Ecto neural progenitor cell (in vitro differentiated cells): ENCODE data around the gene PAFAH1B1.
"Not testable (repeated sequence)": the region's sequence is repeated elsewhere in the genome, so short reads cannot be mapped to it uniquely, and the experiment has no call there.

Experiments used
- DNase-seq: peaks from one replicate; pipeline ENCODE4 v3.0.0-alpha.2; 2018; ENCODE audit warnings: low spot score

The PAFAH1B1 gene

DNA sequence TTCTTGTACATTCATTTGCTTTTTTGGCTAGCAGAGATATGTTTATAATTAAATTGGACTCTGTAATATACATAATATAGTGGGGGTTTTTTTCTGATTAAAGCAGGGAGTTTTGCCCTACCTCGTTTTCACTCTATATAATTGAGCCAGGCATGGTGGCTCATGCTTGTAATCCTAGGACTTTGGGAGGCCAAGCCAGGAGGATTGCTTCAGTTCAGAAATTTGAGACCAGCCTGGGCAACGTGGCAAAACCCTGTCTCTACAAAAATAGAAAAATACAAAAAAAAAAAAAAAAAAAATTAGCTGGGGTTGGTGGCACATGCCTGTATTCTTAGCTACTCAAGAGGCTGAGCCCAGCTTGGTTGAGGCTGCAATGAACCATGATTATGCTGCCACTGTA is 42.2 kb downstream of the PAFAH1B1 start:
- DNase-seq = no peak

DNA sequence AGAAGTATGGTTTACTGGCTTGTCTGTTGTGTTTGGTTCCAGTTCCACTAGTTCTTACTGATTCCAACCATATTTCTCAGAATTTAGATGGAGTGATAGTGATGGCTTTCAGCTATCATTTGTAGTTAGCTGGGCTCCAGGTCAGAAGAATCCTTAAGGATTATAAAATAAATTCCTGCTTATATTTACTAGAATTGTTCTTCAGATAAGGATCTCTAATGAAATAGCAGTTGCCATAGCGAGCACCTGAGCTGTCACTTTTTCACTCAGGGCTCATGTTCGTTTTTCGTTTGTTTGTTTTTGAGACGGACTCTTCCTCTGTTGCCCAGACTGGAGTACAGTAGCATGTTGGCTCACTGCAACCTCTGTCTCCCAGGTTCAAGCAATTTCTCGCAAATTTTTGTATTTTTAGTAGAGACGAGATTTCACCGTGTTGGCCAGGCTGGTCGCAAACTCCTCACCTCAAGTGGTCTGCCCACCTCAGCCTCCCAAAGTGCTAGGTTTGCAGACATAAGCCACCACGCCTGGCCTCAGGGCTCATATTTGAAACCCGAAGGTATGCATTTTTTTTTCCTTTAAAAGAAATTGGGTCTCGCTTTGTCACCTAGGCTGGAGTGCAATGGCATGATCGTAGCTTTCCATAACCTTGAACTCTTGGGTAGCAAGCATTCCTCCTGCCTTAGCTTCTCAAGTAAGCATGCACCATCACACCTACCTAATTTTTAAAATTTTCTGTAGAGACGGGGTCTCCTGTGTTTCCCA is 42.9 kb downstream of the PAFAH1B1 start:
- no peak for DNase-seq

DNA sequence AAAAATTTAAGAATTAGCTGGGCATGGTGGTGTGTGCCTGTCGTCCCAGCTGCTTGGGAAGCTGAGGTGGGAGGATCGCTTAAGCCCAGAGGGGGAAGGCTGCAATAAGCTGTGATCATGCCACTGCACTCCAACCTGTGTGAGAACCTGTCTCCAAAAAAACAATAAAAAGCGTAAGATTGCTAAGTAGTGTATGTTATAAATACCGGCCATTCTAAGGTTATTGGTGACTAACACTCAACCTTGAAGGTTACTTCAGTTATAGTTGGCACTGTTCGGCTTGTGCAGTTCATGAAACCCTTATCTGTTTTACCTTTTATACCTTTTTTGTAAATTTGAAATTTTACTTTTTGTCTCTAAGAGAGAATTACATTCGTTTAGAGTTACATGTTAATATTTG is 44.0 kb downstream of the PAFAH1B1 start:
- no peak for DNase-seq

DNA sequence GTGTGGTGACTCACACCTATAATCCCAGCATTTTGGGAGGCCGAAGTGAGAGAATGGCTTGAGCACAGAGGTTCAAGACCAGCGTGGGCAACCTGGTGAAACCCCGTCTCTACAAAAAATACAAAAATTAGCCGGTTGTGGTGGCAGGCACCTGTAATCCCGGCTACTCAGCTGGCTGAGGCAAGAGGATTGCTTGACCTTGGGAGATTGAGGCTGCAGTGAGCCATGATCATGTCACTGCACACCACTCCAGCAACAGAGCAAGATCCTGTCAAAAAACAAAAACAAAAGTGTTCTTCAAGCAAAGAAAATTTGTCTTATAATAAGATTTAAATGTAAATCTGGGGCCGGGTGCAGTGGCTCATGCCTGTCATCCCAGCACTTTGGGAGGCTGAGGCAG is 51.5 kb downstream of the PAFAH1B1 start:
- DNase-seq = no peak

DNA sequence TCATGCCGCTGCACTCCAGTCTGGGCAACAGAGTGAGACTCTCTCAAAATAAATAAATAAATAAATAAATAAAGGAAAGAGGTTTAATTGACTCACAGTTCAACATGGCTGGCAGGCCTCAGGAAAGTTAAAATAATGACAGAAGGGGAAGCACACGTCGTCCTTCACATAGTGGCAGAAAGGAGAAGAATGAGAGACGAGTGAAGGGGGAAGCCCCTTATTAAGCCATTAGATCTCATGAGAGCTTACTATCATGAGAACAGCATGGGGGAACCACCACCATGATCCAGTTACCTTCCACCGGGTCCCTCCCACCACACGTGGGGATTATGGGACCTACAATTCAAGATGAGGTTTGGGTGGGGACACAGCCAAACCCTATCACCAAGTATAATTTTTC is 54.5 kb downstream of the PAFAH1B1 start:
- no peak for DNase-seq

DNA sequence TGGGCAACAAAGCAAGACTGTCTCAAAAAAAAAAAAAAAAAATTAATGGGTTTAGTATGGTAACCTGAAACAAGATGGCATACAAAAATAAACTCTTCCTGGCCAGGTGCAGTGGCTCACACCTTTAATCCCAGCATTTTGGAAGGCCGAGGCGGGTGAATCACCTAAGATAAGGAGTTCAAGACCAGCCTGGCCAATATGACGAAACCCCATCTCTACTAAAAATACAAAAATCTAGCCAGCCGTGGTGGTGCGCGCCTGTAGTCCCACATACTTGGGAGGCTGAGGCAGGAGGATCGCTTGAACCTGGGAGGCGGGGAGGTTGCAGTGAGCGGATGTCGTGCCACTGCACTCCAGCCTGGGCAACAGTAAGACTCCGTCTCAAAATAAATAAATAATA is 55.7 kb downstream of the PAFAH1B1 start:
- no peak for DNase-seq

DNA sequence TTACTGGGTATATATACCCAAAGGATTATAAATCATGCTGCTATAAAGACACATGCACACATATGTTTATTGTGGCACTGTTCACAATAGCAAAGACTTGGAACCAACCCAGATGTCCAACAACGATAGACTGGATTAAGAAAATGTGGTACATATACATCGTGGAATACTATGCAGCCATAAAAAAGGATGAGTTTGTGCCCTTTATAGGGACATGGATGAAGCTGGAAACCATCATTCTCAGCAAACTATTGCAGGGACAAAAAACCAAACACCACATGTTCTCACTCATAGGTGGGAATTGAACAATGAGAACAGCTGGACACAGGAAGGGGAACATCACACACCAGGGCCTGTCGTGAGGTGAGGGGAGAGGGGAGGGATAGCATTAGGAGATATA is 59.5 kb downstream of the PAFAH1B1 start:
- DNase-seq = not testable (repeated sequence)

DNA sequence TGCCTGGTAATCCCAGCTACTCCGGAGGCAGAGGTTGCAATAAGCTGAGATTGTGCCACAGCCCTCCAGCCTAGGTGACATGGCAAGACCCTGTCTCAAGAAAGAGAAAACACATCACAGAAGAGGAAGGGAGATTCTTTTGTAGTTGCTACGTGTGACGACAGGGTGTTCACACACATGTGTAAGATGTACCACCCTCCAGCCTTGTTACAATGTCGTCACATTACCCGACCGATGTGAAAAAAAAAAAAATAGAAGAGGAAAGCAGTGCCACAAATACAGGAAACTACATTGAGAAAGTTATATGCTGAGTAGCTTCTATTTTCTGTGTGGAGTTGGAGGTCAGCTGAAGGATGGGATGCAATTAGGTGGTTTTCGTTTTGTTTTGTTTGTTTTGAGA is 62.1 kb downstream of the PAFAH1B1 start:
- no peak for DNase-seq

DNA sequence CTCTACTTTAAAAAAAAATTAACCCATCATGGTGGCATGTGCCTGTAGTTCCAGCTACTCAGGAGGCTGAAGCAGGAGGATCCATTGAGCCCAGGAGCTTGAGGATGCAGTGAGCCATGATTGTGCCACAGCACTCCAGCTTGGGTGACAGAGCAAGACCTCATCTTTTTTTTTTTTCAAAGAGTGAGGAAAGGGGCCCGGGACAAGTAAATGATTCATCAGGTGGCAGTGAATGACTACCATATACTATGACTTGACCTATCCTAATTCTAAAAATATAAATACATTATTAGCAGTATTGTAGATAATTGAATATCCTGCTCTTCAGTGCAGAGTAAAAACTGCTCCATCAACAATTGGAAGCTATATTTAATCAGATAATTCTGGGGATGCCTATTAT is 62.8 kb downstream of the PAFAH1B1 start:
- DNase-seq = no peak

DNA sequence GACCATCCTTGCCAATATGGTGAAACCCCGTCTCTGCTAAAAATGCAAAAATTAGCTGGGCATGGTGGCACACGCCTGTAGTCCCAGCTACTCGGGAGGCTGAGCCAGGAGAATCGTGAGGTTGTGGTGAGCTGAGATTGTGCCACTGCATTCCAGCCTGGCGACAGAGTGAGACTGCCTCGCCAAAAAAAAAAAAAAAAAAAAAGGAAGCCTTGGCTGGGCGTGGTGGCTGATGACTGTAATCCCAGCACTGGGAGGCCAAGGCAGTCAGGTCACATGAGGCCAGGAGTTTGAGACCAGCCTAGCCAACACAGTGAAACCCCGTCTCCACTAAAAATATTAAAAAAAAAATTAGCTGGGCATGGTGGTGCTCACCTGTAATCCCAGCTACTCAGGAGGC is 65.9 kb downstream of the PAFAH1B1 start:
- not testable (repeated sequence) for DNase-seq

DNA sequence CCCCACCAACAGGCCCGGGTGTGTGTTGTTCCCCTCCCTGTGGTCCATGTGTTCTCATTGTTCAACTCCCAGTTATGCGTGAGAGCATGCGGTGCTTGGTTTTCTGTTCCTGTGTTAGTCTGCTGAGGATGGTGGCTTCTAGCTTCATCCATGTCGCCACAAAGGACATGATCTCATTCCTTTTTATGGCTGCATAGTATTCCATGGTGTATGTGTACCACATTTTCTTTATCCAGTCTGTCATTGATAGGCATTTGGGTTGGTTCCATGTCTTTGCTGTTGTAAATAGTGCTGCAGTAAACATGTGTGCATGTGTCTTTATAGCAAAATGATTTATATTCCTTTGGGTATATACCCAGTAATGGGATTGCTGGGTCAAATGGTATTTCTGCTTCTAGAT is 67.0 kb downstream of the PAFAH1B1 start:
- not testable (repeated sequence) for DNase-seq

DNA sequence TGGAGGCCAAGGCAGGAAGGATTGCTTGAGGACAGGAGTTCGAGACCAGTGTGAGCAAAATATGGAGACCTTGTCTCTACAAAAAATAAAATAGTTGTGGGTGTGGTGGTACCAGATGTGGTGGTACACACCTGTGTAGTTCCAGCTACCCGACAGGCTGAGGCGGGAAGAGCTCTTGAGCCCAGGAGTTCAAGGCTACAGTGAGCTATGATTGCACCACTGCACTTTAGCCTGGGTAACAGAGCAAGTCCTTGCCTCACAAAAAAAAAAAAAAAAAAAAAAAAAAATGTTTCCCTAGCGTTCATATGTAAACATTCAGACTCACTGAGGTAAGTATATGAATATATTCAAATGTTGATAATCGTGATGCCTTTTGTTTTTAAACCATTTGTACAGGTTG is 78.6 kb downstream of the PAFAH1B1 start:
- no peak for DNase-seq

DNA sequence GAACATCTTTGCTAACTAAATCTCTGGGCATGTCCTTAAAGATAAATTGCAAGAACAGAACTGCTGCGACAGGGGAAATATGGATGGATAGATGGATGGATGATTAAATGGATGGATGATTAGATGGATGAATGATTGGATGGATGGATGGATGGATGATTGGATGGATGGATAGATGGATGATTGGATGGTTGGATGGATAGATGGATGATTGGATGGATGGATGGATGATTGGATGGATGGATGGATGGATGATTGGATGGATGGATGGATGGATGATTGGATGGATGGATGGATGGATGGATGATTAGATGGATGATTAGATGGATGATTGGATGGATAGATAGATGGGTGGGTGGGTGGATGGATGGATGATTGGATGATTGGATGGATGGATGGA is 85.8 kb downstream of the PAFAH1B1 start:
- DNase-seq = not testable (repeated sequence)

DNA sequence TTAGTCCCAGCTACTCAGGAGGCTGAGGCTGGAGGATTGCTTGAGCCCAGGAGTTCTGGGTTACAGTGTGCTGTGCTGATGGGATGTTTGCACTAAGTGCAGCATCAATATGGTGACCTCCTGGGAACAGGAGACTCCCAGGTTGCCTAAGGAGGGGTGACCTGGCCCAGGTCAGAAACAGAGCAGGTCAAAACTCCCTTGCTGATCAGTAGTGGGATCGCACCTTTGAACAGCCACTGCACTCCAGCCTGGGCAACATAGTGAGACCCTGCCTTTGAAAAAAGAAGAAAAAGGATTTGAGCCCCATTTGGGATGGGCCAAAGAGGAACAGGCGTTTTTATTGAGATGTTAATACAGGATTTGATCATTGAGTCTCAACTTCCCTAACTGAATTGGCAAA is 87.5 kb downstream of the PAFAH1B1 start:
- DNase-seq = no peak

DNA sequence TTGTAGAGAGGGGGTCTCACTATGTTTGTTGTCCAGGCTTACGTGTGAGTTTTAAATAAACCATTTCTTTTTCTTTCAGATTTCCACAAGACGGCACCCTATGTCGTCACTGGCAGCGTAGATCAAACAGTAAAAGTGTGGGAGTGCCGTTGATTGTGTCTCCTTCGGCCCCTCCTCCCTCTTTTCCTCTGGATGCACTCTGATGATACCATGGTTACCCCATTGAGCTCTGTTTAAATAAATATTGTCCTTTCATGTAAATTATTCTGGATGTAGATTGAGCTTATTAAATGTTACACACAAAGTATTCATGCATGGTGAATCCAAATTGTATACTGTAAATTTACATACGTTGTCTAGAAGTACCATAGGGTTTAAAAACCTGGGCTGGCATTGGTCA is 88.2 kb downstream of the PAFAH1B1 start:
- no peak for DNase-seq

DNA sequence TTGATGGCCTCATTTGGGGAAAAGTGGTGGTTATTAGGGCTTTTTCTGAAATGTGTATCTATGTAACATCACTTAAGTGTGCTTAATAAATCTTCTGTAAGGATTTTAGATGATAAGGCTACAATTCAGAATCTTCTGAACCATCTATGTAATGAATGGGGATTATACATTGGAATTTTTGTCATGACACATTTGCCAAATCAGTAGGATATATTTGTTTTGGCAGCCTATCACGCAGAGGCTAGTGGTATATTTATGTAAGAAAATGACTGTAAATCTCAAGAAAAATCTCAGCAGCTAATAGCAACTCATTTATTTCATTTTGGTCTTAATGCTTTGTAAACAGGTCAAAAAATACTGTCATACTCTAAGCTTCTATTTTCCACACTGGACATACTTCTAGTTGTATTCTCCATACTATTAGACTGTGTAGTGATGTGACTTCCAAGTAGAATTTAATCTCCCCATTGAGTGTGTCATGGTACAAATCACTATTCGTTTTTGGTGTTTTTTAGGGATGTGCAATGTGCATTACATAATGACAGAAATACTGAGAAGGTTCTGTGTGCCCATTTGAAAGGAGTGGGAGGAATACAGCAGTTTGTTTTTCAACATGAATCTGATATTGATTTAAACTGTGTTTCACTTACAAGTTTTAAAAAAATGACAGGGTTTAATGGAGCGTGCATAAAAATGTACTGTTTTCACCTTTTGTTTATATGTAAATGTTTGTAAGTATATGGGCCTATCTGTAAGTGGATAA is 88.9 kb downstream of the PAFAH1B1 start:
- DNase-seq = no peak

DNA sequence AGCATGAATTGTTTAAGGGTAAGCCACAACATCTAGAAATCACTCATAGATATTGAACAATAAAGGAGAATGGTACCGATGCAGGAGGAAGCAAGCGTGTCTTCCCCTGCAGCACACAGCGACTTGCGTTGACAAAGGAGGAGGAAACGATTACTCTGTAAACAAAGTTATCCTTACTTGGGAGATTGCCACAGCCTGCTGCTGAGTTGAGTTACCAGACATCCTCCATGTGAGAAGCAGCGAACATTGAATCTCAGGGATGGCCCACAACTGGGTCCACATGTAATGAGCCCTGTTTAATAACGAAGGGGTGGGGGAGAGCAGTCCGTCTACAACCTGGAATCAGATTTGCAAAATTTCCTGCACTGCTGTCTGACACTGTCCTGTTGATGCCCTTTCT is 90.5 kb downstream of the PAFAH1B1 start:
- no peak for DNase-seq

DNA sequence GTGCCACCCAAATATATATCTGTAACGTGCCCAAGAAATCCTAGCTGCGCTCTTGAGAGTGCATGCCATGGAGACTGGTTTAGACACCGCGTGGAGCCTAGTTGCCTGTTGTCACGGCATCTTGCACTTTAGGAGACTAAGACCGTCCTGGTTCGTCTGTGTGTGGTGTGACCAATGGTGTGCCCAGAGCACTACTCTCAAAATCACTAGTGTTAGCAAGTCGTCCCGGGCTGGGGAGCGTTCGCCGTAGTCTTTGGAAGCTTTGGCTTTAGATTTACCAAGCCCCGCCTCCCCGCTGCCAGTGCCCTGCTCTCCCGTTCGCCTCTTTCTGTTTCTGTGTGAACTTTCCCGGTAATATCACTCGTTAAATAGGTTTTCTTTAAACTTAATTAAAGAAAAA is 91.1 kb downstream of the PAFAH1B1 start:
- no peak for DNase-seq

DNA sequence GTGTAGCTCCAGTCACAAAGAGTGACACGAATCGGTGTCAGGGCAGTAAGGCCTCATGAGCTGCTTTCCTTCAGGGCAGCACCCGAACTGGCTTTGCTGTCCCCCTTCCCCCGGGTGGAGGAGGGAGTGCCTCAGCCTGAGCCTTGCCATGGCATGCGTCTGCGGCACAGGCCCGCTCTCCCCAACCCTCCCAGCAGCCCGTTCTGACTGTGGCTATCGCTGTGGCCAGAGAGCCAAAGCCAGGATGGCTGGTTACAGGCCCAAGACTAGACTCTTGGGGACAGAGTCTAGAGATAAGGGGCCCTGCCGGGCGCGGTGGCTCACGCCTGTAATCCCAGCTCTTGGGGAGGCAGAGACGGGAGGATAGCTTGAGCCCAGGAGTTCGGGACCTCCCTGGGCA is 92.2 kb downstream of the PAFAH1B1 start:
- no peak for DNase-seq

DNA sequence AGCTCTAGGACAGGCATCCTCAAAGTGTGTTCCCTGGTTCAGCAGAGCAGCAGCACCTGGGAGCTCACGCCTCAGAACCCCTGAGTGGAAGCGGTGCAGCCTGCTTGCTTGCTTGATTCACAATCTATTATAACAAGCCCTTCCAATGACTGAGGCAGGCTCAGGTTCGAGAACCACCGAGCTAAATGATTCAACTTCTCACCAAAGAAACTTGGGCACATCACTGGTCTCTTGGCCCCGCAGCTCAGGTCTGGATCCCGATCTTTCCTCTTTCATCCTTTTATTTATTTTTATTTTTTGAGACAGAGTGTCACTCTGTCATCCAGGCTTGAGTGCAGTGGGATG is 93.6 kb downstream of the PAFAH1B1 start:
- DNase-seq = no peak

DNA sequence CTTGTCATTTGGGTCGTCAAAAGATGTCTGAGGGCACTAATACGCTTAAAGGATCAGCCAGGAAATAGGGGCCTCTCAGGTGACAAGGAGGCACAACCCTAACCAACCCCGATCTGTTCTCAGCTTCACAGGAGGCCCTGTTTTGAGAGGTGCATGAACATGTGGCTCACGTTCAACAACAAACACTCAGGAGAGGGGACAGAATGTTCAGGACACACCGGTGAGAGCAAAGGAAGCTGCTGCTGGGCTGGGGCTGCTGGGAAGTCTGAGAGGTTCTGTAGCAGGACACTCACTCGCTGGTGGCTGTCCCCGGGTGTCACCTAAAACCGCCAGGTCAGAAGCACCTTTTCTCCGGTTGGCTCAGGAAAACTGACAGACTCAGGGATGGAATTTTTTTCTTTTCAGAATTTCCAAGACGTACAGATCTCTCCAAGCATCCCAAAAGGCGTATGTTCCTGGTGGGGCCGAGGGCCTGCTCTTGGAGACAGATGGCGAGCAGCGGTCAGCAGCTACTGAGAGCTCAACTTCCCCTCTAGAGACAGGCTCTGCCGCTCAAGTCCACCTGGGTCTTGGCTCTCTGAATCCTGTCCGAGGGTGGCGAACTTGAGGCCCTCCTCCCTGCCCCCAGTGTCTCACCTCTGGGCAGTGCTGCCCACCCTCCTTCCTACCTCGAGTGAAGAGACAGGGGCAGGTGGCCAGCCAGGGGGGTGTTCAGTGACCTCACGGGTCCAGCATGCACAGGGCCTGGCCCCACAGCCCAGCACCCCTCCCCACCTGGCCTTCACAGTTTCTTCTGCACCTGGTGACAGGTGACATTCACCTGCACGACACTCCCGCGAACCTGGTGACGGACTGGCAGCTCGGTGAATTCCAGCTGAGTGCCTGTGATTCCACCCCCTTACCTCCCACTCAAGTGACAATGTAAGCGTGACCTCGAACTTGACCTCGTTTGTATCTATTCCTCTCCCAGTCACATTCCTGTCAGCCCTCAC is 95.2 kb downstream of the PAFAH1B1 start:
- no peak for DNase-seq

DNA sequence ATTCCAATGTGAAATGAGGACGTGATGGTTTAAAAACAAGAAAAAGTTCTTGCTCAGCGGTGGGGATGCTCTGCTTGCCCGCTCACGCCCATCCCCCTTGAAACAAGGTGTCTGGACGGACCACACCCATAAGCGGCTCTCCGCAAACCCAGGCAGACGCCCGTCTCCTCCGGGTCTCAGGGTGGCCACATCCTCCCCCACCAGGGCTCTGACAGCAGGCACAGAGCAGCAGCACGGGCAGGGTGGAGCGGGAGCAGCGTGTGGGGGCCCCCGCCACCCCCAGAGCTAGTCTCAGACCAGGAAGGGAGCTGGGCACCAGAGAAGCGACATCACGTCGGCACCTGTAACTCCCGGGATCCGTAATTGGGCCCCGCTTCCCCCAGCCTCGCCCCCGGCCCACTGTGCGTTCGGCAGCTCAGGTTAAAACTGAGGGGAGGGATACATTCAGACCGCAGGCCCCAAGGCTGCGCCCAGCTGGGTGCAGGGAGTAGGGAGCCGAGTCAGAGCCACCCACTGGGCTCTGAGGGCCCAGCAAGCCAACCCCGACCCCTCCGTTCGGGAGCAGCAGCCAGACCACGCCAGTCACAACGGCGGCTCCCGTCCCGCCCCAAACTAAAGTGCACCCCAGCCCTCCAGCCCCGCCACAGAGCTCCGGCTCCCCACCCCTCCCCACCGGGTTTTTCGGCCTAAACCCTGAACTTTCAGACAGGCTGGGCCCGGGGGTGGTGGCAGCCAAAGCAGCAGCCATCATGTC is 96.1 kb downstream of the PAFAH1B1 start:
- DNase-seq = peak; percentile 42
